WTC11 (cell line): Measurements from ENCODE around the gene KLHL29. TPM values are rescaled to one million over a fixed set of nuclear protein-coding genes. Genes with fewer than 3 reads are reported as not detected.

Experiments used
- ATAC-seq: fragments of 200-7000 bp; cut with Tn5 transposase; 2 replicates; pipeline ENCODE4 v1.10.0; 2021; ENCODE audit warnings: mild to moderate bottlenecking, moderate library complexity
- CTCF ChIA-PET: fragments of 300-600 bp; sonication (Branson Sonifier 250); formaldehyde crosslinking; loops from one replicate; lab custom pipeline; 2021; ENCODE audit warnings: antibody characterized with exemption; lab: Charles Lee
- POLR2A ChIA-PET: fragments of 350-600 bp; sonication (Branson Sonifier 250); formaldehyde crosslinking; loops from one replicate; lab custom pipeline; 2021; ENCODE audit warnings: antibody characterized with exemption; lab: Charles Lee
- DNase-seq: peaks from one replicate; pipeline ENCODE4 v3.0.0; 2021; ENCODE audit warnings: low spot score
- H3K27ac Mint-ChIP-seq: 2 replicates; pipeline ENCODE4 v1.8.0; 2021; ENCODE audit warnings: mixed read lengths
- H3K27me3 Mint-ChIP-seq: 2 replicates; pipeline ENCODE4 v1.8.0; 2021; ENCODE audit warnings: low read depth, mild to moderate bottlenecking, moderate library complexity, mixed read lengths
- H3K36me3 Mint-ChIP-seq: 2 replicates; pipeline ENCODE4 v1.8.0; 2021; ENCODE audit warnings: mixed read lengths
- H3K4me1 Mint-ChIP-seq: 2 replicates; pipeline ENCODE4 v1.8.0; 2022; ENCODE audit warnings: mixed read lengths
- H3K4me3 Mint-ChIP-seq: 2 replicates; pipeline ENCODE4 v1.8.0; 2021; ENCODE audit warnings: mild to moderate bottlenecking, moderate library complexity, mixed read lengths
- H3K9me3 Mint-ChIP-seq: 2 replicates; pipeline ENCODE4 v1.8.0; 2021; ENCODE audit warnings: mixed read lengths
- ATF2 ChIP-seq: sonication (generic); formaldehyde crosslinking; IDR thresholded peaks from 2 replicates; pipeline ENCODE4 v1.8.1; 2022; ENCODE audit warnings: low read depth, missing genetic modification reagents, borderline replicate concordance
- CREB1 ChIP-seq: sonication (generic); formaldehyde crosslinking; IDR thresholded peaks from 2 replicates; pipeline ENCODE4 v1.8.0; 2023; ENCODE audit warnings: mild to moderate bottlenecking, missing genetic modification reagents
- CTCF ChIP-seq: fragments of 200-600 bp; IDR thresholded peaks from 2 replicates; pipeline ENCODE4 v1.8.0; 2022; ENCODE audit warnings: antibody characterized with exemption
- E2F5 ChIP-seq: sonication (generic); formaldehyde crosslinking; IDR thresholded peaks from 2 replicates; pipeline ENCODE4 v1.8.1; 2022; ENCODE audit warnings: mild to moderate bottlenecking, moderate library complexity, missing genetic modification reagents
- ELF4 ChIP-seq: sonication (generic); formaldehyde crosslinking; IDR thresholded peaks from 2 replicates; pipeline ENCODE4 v1.8.1; 2022; ENCODE audit warnings: low read depth, mild to moderate bottlenecking, moderate library complexity, missing genetic modification reagents
- EMX1 ChIP-seq: fragments of 250-450 bp; sonication (Bioruptor Pico); IDR thresholded peaks from 2 replicates; pipeline ENCODE4 v1.8.0; 2021; ENCODE audit warnings: mild to moderate bottlenecking
- FOXJ3 ChIP-seq: sonication (generic); formaldehyde crosslinking; IDR thresholded peaks from 2 replicates; pipeline ENCODE4 v1.9.0; 2021; ENCODE audit warnings: missing genetic modification reagents, mild to moderate bottlenecking, borderline replicate concordance
- FOXP1 ChIP-seq: sonication (generic); formaldehyde crosslinking; IDR thresholded peaks from 2 replicates; pipeline ENCODE4 v1.8.0; 2022; ENCODE audit warnings: missing genetic modification reagents, mild to moderate bottlenecking, moderate library complexity, borderline replicate concordance
- HMGA2 ChIP-seq: fragments of 250-450 bp; sonication (Bioruptor Pico); IDR thresholded peaks from 2 replicates; pipeline ENCODE4 v1.4.0; 2021; ENCODE audit warnings: mild to moderate bottlenecking, moderate library complexity
- HMGXB4 ChIP-seq: sonication (generic); formaldehyde crosslinking; IDR thresholded peaks from 2 replicates; pipeline ENCODE4 v1.8.1; 2023; ENCODE audit warnings: mild to moderate bottlenecking, moderate library complexity, missing genetic modification reagents
- IRF1 ChIP-seq: sonication (generic); formaldehyde crosslinking; IDR thresholded peaks from 2 replicates; pipeline ENCODE4 v1.8.0; 2023; ENCODE audit warnings: missing genetic modification reagents
- IRF2 ChIP-seq: sonication (generic); formaldehyde crosslinking; IDR thresholded peaks from 2 replicates; pipeline ENCODE4 v1.8.0; 2022; ENCODE audit warnings: low read depth, missing genetic modification reagents, borderline replicate concordance
- MXD4 ChIP-seq: fragments of 250-450 bp; sonication (Bioruptor Pico); IDR thresholded peaks from 2 replicates; pipeline ENCODE4 v1.8.0; 2021; ENCODE audit warnings: mild to moderate bottlenecking, moderate library complexity, borderline replicate concordance
- MYBL2 ChIP-seq: sonication (generic); formaldehyde crosslinking; IDR thresholded peaks from 2 replicates; pipeline ENCODE4 v1.8.1; 2023; ENCODE audit warnings: mild to moderate bottlenecking, moderate library complexity, missing genetic modification reagents
- NFE2L1 ChIP-seq: sonication (generic); formaldehyde crosslinking; IDR thresholded peaks from 2 replicates; pipeline ENCODE4 v1.8.1; 2023; ENCODE audit warnings: missing genetic modification reagents
- NFYB ChIP-seq: sonication (generic); formaldehyde crosslinking; conservative IDR thresholded peaks from 2 replicates; pipeline ENCODE4 v1.8.0; 2022; ENCODE audit warnings: low read depth, missing genetic modification reagents
- NR1H2 ChIP-seq: sonication (generic); formaldehyde crosslinking; IDR thresholded peaks from 2 replicates; pipeline ENCODE4 v1.9.0; 2021; ENCODE audit warnings: mild to moderate bottlenecking, moderate library complexity, missing genetic modification reagents
- PRRX2 ChIP-seq: fragments of 250-450 bp; sonication (Bioruptor Pico); IDR thresholded peaks from 2 replicates; pipeline ENCODE4 v1.8.0; 2021; ENCODE audit warnings: mild to moderate bottlenecking
- RELA ChIP-seq: sonication (generic); formaldehyde crosslinking; IDR thresholded peaks from 2 replicates; pipeline ENCODE4 v1.8.1; 2022; ENCODE audit warnings: missing genetic modification reagents, mild to moderate bottlenecking, borderline replicate concordance
- RORB ChIP-seq: fragments of 250-450 bp; sonication (Bioruptor Pico); IDR thresholded peaks from 2 replicates; pipeline ENCODE4 v1.9.0; 2021; ENCODE audit warnings: mild to moderate bottlenecking
- TP53 ChIP-seq: sonication (generic); formaldehyde crosslinking; IDR thresholded peaks from 2 replicates; pipeline ENCODE4 v1.8.1; 2023; ENCODE audit warnings: mild to moderate bottlenecking, missing genetic modification reagents
- USF2 ChIP-seq: sonication (generic); formaldehyde crosslinking; IDR thresholded peaks from 2 replicates; pipeline ENCODE4 v1.8.1; 2023; ENCODE audit warnings: mild to moderate bottlenecking, missing genetic modification reagents, moderate library complexity
- total RNA-seq: library from RNA; stranded (reverse); gene quantifications from 3 replicates; pipeline ENCODE4 v1.2.3, GENCODE V29; 2021

The KLHL29 gene
- total RNA-seq, 1 experiment from 2014 or later = 7.1 TPM

GRCh38 chr2:23662466-23662865 is 277.5 kb downstream of the KLHL29 start:
- no peaks in the 10 kb centered on the region; the same call in 1 of the 2 replicates for H3K27me3 Mint-ChIP-seq
- CTCF ChIA-PET = interaction anchor here (0.6 to 1.2 kb wide), 3 partner anchors 22 to 157 kb away, joined by 3 read pairs; no protein-coding TSS in a partner anchor
- no peaks in the 10 kb centered on the region for H3K36me3 Mint-ChIP-seq
- no peak overlapping the region for H3K27ac Mint-ChIP-seq
- H3K4me1 Mint-ChIP-seq = 0 out of 2 replicates have a peak, but pooled peaks cover 3% of the 10 kb centered on the region
- TF ChIP-seq FOXP1 (CRISPR knock-in tag) (no peak), NR1H2 (CRISPR knock-in tag) (no peak), MXD4 (CRISPR knock-in tag) (no peak), ATF2 (CRISPR knock-in tag) (no peak), IRF2 (CRISPR knock-in tag) (no peak), EMX1 (CRISPR knock-in tag) (no peak), CTCF (no peak), CREB1 (CRISPR knock-in tag) (no peak), NFYB (no peak), RELA (CRISPR knock-in tag) (no peak), RORB (no peak), IRF1 (CRISPR knock-in tag) (no peak), E2F5 (CRISPR knock-in tag) (no peak), PRRX2 (CRISPR knock-in tag) (no peak), MYBL2 (CRISPR knock-in tag) (no peak), TP53 (no peak), HMGA2 (CRISPR knock-in tag) (no peak), NFE2L1 (CRISPR knock-in tag) (no peak), FOXJ3 (no peak), ELF4 (no peak)
- POLR2A ChIA-PET = no interaction called here
- ATAC-seq (no peak), DNase-seq (no peak)
- no peak overlapping the region for H3K4me3 Mint-ChIP-seq
- H3K9me3 Mint-ChIP-seq = no peaks in the 10 kb centered on the region

- Mint-ChIP-seq H3K27me3 (no peaks in the 10 kb centered on the region; the same call in 1 of the 2 replicates), H3K4me1 (peaks cover 3% of the 10 kb centered on the region; the same call in 1 of the 2 replicates), H3K9me3 (no peaks in the 10 kb centered on the region), H3K4me3 (peak overlapping the region; percentile 38), H3K36me3 (no peaks in the 10 kb centered on the region), H3K27ac (no peak overlapping the region)
- DNase-seq (peak; percentile 31), ATAC-seq (peak; percentile 46)
- peak; percentile 56 for TF ChIP-seq USF2
- TF ChIP-seq HMGXB4 (CRISPR knock-in tag) = no peak
- CTCF ChIA-PET = interaction anchor here (0.9 to 1.3 kb wide), 2 partner anchors 22 to 39 kb away, joined by 3 read pairs; no protein-coding TSS in a partner anchor
- POLR2A ChIA-PET = no interaction called here
Observed at GRCh38 chr2:23662941-23663920, 278.3 kb downstream of the KLHL29 start.
